WTC11 (cell line): ENCODE measurements around the gene OPRM1.

Experiments
- CREB1 ChIP-seq: sonication (generic); formaldehyde crosslinking; IDR thresholded peaks from 2 replicates; pipeline ENCODE4 v1.8.0; 2023; ENCODE audit warnings: mild to moderate bottlenecking, missing genetic modification reagents
- CTCF ChIP-seq: fragments of 200-600 bp; IDR thresholded peaks from 2 replicates; pipeline ENCODE4 v1.8.0; 2022; ENCODE audit warnings: antibody characterized with exemption
- E2F4 ChIP-seq: sonication (generic); formaldehyde crosslinking; IDR thresholded peaks from 2 replicates; pipeline ENCODE4 v1.8.1; 2022; ENCODE audit warnings: low read depth, mild to moderate bottlenecking, moderate library complexity, missing genetic modification reagents, borderline replicate concordance
- HMGXB4 ChIP-seq: sonication (generic); formaldehyde crosslinking; IDR thresholded peaks from 2 replicates; pipeline ENCODE4 v1.8.1; 2023; ENCODE audit warnings: mild to moderate bottlenecking, moderate library complexity, missing genetic modification reagents
- JUN ChIP-seq: sonication (generic); formaldehyde crosslinking; IDR thresholded peaks from 2 replicates; pipeline ENCODE4 v1.8.0; 2023; ENCODE audit warnings: mild to moderate bottlenecking, missing genetic modification reagents
- NFYB ChIP-seq: sonication (generic); formaldehyde crosslinking; conservative IDR thresholded peaks from 2 replicates; pipeline ENCODE4 v1.8.0; 2022; ENCODE audit warnings: low read depth, missing genetic modification reagents
- SMAD3 ChIP-seq: sonication (generic); formaldehyde crosslinking; IDR thresholded peaks from 2 replicates; pipeline ENCODE4 v1.8.0; 2022; ENCODE audit warnings: missing genetic modification reagents, mild to moderate bottlenecking, borderline replicate concordance
- SMAD4 ChIP-seq: sonication (generic); formaldehyde crosslinking; IDR thresholded peaks from 2 replicates; pipeline ENCODE4 v1.8.0; 2022; ENCODE audit warnings: mild to moderate bottlenecking, missing genetic modification reagents
- TCF7 ChIP-seq: sonication (generic); formaldehyde crosslinking; IDR thresholded peaks from 2 replicates; pipeline ENCODE4 v1.8.0; 2022; ENCODE audit warnings: mild to moderate bottlenecking, low read depth, missing genetic modification reagents, moderate library complexity
- TEAD1 ChIP-seq: sonication (generic); formaldehyde crosslinking; IDR thresholded peaks from 2 replicates; pipeline ENCODE4 v1.8.0; 2022; ENCODE audit warnings: mild to moderate bottlenecking, missing genetic modification reagents
- ZNF219 ChIP-seq: sonication (generic); formaldehyde crosslinking; IDR thresholded peaks from 2 replicates; pipeline ENCODE4 v1.8.0; 2023; ENCODE audit warnings: missing genetic modification reagents, mild to moderate bottlenecking, borderline replicate concordance

- no peak for TF ChIP-seq CTCF
- no peak for TF ChIP-seq SMAD4 (CRISPR knock-in tag)
- TF ChIP-seq E2F4 (CRISPR knock-in tag): no peak
- no peak for TF ChIP-seq ZNF219 (CRISPR knock-in tag)
- TF ChIP-seq SMAD3 (CRISPR knock-in tag): no peak
- TF ChIP-seq NFYB (CRISPR knock-in tag): no peak
- TF ChIP-seq CREB1 (CRISPR knock-in tag): no peak
- TF ChIP-seq HMGXB4 (CRISPR knock-in tag): no peak
- TF ChIP-seq TCF7: no peak
- no peak for TF ChIP-seq TEAD1 (CRISPR knock-in tag)
- no peak for TF ChIP-seq JUN
Measured at GRCh38 chr6:154218301-154218700, 179.3 kb downstream of the OPRM1 start.
